HUES64 (cell line): ENCODE measurements around the gene RTN1.

Source experiments
- H3K27ac ChIP-seq: 2 replicates; pipeline ENCODE4 v1.7.0; 2013; ENCODE audit warnings: low read depth, low read length, inconsistent platforms
- H3K27me3 ChIP-seq: 2 replicates; pipeline ENCODE4 v1.6.1; 2013; ENCODE audit warnings: mild to moderate bottlenecking, low read length; ENCODE audit not compliant: insufficient read depth
- H3K36me3 ChIP-seq: 2 replicates; pipeline ENCODE4 v1.6.1; 2013; ENCODE audit warnings: mild to moderate bottlenecking, low read length; ENCODE audit not compliant: insufficient read depth
- H3K4me1 ChIP-seq: 2 replicates; pipeline ENCODE4 v1.6.1; 2013; ENCODE audit warnings: mild to moderate bottlenecking, low read length, moderate library complexity; ENCODE audit not compliant: insufficient read depth
- H3K4me3 ChIP-seq: 2 replicates; pipeline ENCODE4 v1.5.1; 2013; ENCODE audit warnings: mild to moderate bottlenecking, low read length, moderate library complexity
- H3K9ac ChIP-seq: 2 replicates; pipeline ENCODE4 v1.6.1; 2013; ENCODE audit warnings: mild to moderate bottlenecking, low read depth, low read length
- H3K9me3 ChIP-seq: 2 replicates; pipeline ENCODE4 v1.6.1; 2013; ENCODE audit warnings: low read depth, low read length; ENCODE audit not compliant: insufficient read depth
- WGBS: fragments of 150-250, 120-280 bp; methylation state at CpG from one replicate; pipeline ENCODE4 v1.1.7; 2013; ENCODE audit warnings: missing lambda C conversion rate; 5-methylcytosine and 5-hydroxymethylcytosine counted together

The RTN1 gene

GRCh38 chr14:59788176-59788575, 82.4 kb downstream of the RTN1 start:
- Histone ChIP-seq H3K27me3 (no peaks in the 10 kb centered on the region), H3K9me3 (no peaks in the 10 kb centered on the region), H3K27ac (no peak overlapping the region), H3K9ac (no peak overlapping the region), H3K4me1 (no peaks in the 10 kb centered on the region; the same call in 1 of the 2 replicates), H3K4me3 (no peak overlapping the region), H3K36me3 (no peaks in the 10 kb centered on the region)
- 67% methylated on average over 1 of the region's 2 CpGs for WGBS

GRCh38 chr14:59787045-59787674, 83.4 kb downstream of the RTN1 start:
- no peak overlapping the region for H3K27ac ChIP-seq
- H3K4me3 ChIP-seq: no peak overlapping the region
- no peaks in the 10 kb centered on the region for H3K36me3 ChIP-seq
- H3K4me1 ChIP-seq: no peaks in the 10 kb centered on the region; the same call in 1 of the 2 replicates
- H3K27me3 ChIP-seq: no peaks in the 10 kb centered on the region
- no peak overlapping the region for H3K9ac ChIP-seq
- WGBS: 43% methylated on average over 2 of the region's 2 CpGs
- no peaks in the 10 kb centered on the region for H3K9me3 ChIP-seq

GRCh38 chr14:59785629-59786028, 84.9 kb downstream of the RTN1 start:
- Histone ChIP-seq H3K9ac (no peak overlapping the region), H3K4me3 (no peak overlapping the region), H3K27ac (no peak overlapping the region), H3K9me3 (no peaks in the 10 kb centered on the region), H3K4me1 (no peaks in the 10 kb centered on the region; the same call in 1 of the 2 replicates), H3K36me3 (no peaks in the 10 kb centered on the region), H3K27me3 (no peaks in the 10 kb centered on the region)

GRCh38 chr14:59782760-59783159, 87.8 kb downstream of the RTN1 start:
- Histone ChIP-seq H3K4me3 (no peak overlapping the region), H3K27ac (no peak overlapping the region), H3K9ac (no peak overlapping the region), H3K36me3 (no peaks in the 10 kb centered on the region), H3K9me3 (no peaks in the 10 kb centered on the region), H3K27me3 (no peaks in the 10 kb centered on the region), H3K4me1 (no peaks in the 10 kb centered on the region; the same call in 1 of the 2 replicates)
- 88% methylated on average over 2 of the region's 2 CpGs for WGBS

GRCh38 chr14:59777006-59777579, 93.5 kb downstream of the RTN1 start:
- Histone ChIP-seq H3K9me3 (no peaks in the 10 kb centered on the region), H3K9ac (no peak overlapping the region), H3K27ac (no peak overlapping the region), H3K36me3 (no peaks in the 10 kb centered on the region), H3K27me3 (no peaks in the 10 kb centered on the region), H3K4me1 (peaks cover 9% of the 10 kb centered on the region; the same call in 1 of the 2 replicates), H3K4me3 (no peak overlapping the region)
- WGBS: over 99% methylated on average over 4 of the region's 4 CpGs

GRCh38 chr14:59776468-59776867, 94.1 kb downstream of the RTN1 start:
- H3K36me3 ChIP-seq: no peaks in the 10 kb centered on the region
- no peak overlapping the region for H3K4me3 ChIP-seq
- H3K9ac ChIP-seq: no peak overlapping the region
- H3K27ac ChIP-seq: no peak overlapping the region
- no peaks in the 10 kb centered on the region for H3K27me3 ChIP-seq
- no peaks in the 10 kb centered on the region for H3K9me3 ChIP-seq
- peaks cover 13% of the 10 kb centered on the region; the same call in 1 of the 2 replicates for H3K4me1 ChIP-seq
- 88% methylated on average over 2 of the region's 2 CpGs for WGBS

- no CpG with 5 or more reads among the region's 2 CpGs for WGBS
- no peak overlapping the region; the same call in 1 of the 2 replicates for H3K27ac ChIP-seq
These were observed 98.3 kb downstream of the RTN1 start for GRCh38 chr14:59772233-59772632.

GRCh38 chr14:59771577-59771976, 99.0 kb downstream of the RTN1 start:
- Histone ChIP-seq H3K4me1 (peaks cover 17% of the 10 kb centered on the region; the same call in 1 of the 2 replicates), H3K27ac (no peak overlapping the region), H3K4me3 (no peak overlapping the region), H3K9me3 (no peaks in the 10 kb centered on the region), H3K27me3 (no peaks in the 10 kb centered on the region), H3K9ac (no peak overlapping the region), H3K36me3 (no peaks in the 10 kb centered on the region)
- 83% methylated on average over 1 of the region's 2 CpGs for WGBS

More at GRCh38 chr14:59772233-59772632, 98.3 kb downstream of the RTN1 start:
- no peak overlapping the region for H3K4me3 ChIP-seq
- no peak overlapping the region for H3K9ac ChIP-seq
- no peaks in the 10 kb centered on the region for H3K36me3 ChIP-seq
- peaks cover 17% of the 10 kb centered on the region; the same call in 1 of the 2 replicates for H3K4me1 ChIP-seq
- no peaks in the 10 kb centered on the region for H3K27me3 ChIP-seq
- H3K9me3 ChIP-seq: no peaks in the 10 kb centered on the region

GRCh38 chr14:59769586-59769985, 101.0 kb downstream of the RTN1 start:
- Histone ChIP-seq H3K27me3 (no peaks in the 10 kb centered on the region), H3K4me3 (no peak overlapping the region), H3K4me1 (peaks cover 17% of the 10 kb centered on the region; the same call in 1 of the 2 replicates), H3K27ac (no peak overlapping the region), H3K9ac (no peak overlapping the region), H3K9me3 (no peaks in the 10 kb centered on the region), H3K36me3 (no peaks in the 10 kb centered on the region)
- WGBS: 74% methylated on average over 1 of the region's 2 CpGs

- H3K27ac ChIP-seq: no peak overlapping the region
- no peaks in the 10 kb centered on the region for H3K36me3 ChIP-seq
- H3K4me3 ChIP-seq: no peak overlapping the region
- no peaks in the 10 kb centered on the region for H3K9me3 ChIP-seq
- peaks cover 17% of the 10 kb centered on the region; the same call in 1 of the 2 replicates for H3K4me1 ChIP-seq
- H3K9ac ChIP-seq: no peak overlapping the region
- 100% methylated on average over 1 of the region's 1 CpG for WGBS
- no peaks in the 10 kb centered on the region for H3K27me3 ChIP-seq
These were observed 101.7 kb downstream of the RTN1 start for GRCh38 chr14:59768855-59769375.

- no peak overlapping the region for H3K4me3 ChIP-seq
- 93% methylated on average over 6 of the region's 6 CpGs for WGBS
- H3K4me1 ChIP-seq: no peaks in the 10 kb centered on the region
- no peaks in the 10 kb centered on the region for H3K9me3 ChIP-seq
- H3K27me3 ChIP-seq: no peaks in the 10 kb centered on the region
- H3K27ac ChIP-seq: no peak overlapping the region
- no peaks in the 10 kb centered on the region for H3K36me3 ChIP-seq
- H3K9ac ChIP-seq: no peak overlapping the region
These were observed 108.7 kb downstream of the RTN1 start for GRCh38 chr14:59761851-59762250.
